Kidney glomerular epithelial cell (primary cell): Measurements from ENCODE around the gene ADCY5.
"Not testable (repeated sequence)": the region's sequence is repeated elsewhere in the genome, so short reads cannot be mapped to it uniquely, and the experiment has no call there.

Experiments
- DNase-seq: peaks from one replicate; lab custom pipeline; 2025; lab: John Stamatoyannopoulos, UW

Gene ADCY5

GRCh38 chr3:123256256-123256655 lies 192.6 kb downstream of the ADCY5 start:
- DNase-seq = no peak

- no peak for DNase-seq
These were observed 202.0 kb downstream of the ADCY5 start for GRCh38 chr3:123246866-123247265.

DNA sequence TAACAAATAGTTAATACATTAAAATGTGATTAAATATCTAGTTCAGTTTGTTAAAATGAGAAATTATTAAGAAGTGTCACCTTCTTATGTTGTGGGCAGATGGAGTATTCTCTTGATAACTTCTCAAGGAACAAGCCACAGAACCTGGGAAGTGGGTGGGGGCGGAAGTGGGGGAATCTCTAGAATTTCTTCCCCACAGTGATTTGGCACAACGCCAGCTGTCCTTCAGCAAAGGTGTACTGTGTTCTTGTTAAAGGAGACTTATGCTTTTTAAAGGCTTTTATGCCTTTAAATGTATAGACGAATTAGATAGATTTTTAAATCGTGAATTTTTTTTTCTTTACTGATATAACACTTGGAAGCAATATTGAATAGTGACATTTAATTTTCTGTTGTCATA lies 204.8 kb downstream of the ADCY5 start:
- DNase-seq = no peak

DNA sequence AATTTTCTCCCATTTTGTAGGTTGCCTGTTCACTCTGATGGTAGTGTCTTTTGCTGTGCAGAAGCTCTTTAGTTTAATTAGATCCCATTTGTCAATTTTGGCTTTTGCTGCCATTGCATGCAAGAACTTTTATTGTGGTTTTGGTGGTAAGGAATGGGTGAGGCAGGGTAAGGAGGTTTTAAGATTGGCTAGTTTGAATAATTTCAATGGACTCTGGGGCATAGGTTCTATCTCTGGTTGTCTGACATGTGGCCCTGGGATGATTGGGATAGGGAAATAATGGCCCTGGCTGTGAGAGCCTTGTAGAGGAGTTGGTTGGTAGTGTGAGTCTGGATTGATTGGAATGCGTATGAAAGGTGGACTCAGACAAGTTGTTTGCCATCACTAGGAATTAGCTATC lies 209.1 kb downstream of the ADCY5 start:
- DNase-seq = no peak

- DNase-seq = not testable (repeated sequence)
These were observed 209.7 kb downstream of the ADCY5 start for GRCh38 chr3:123239186-123239585.

- no peak for DNase-seq
These were observed 212.0 kb downstream of the ADCY5 start for GRCh38 chr3:123236902-123237301.
